ENCODE measurements around the gene TRIM47.

Gene TRIM47

GRCh38 chr17:75828076-75828400 is 50.3 kb downstream of the TRIM47 start:
- DNase-seq = no peak

GRCh38 chr17:75827308-75828075 is 50.9 kb downstream of the TRIM47 start:
- DNase-seq = peak; percentile 81

GRCh38 chr17:75826561-75827307 is 51.6 kb downstream of the TRIM47 start:
- DNase-seq = no peak

- DNase-seq = no peak
These were observed 52.5 kb downstream of the TRIM47 start for GRCh38 chr17:75825748-75826370.

- DNase-seq = no peak
These were observed 53.2 kb downstream of the TRIM47 start for GRCh38 chr17:75825149-75825552.

- no peak for DNase-seq
These were observed 53.7 kb downstream of the TRIM47 start for GRCh38 chr17:75824666-75825065.
